DMS 273 treated with DMSO at 0.1 percent for 48 hours (cell line): ENCODE results near the gene ST8SIA6.

Source experiments
- DNase-seq: peaks from one replicate; lab custom pipeline; 2025; lab: John Stamatoyannopoulos, UW

ST8SIA6 gene

DNA sequence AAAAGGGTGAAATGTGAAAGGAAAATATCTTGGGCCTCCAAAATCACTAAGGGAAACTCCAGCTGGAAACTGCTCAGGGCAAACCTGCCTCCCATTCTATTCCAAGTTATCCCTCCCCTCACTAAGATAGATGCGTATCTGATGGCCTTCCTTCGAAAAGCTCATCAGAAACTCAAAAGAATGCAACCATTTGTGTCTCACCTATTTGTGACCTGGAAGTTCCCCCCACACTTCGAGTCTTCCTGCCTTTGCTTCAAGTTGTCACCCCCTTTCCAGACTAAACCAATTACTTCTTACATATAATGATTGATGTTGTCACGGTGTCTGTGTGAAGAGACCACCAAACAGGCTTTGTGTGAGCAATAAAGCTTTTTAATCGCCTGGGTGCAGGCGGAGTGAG, 69.3 kb downstream of the ST8SIA6 start:
- DNase-seq = no peak

- DNase-seq = no peak
These were observed 70.4 kb downstream of the ST8SIA6 start for GRCh38 chr10:17383801-17384555.

DNA sequence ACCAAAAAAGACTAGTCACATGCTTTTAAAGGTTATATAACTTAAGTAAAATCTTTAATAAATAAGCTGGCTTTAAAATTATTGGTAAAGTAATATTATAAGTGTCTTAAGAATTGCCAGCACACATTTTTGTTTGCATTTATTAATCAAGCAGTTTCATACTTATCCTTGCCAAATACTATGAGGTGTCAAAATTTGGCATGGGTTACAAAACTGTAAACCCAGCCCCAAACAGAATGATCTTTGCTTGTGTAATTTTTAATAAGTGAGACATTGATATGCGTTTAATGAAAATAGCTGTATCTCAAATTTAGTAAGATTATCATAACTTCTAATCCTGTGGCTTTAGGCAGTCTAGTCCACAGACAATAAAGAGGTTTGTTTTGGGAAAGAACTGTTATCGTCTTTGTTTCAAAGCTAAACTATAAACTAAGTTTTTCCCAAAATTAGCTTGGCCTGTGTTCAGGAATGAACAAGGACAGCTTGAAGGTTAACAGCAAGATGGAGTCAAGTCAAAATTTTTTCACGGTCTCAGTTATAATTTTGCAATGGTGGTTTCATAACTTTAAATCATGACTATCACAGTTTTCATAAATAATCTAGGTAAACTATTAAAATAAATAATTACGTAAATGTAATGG, 72.8 kb downstream of the ST8SIA6 start:
- DNase-seq = no peak

GRCh38 chr10:17380888-17381287, 73.5 kb downstream of the ST8SIA6 start:
- DNase-seq = no peak

GRCh38 chr10:17380016-17380415, 74.4 kb downstream of the ST8SIA6 start:
- DNase-seq = no peak

DNA sequence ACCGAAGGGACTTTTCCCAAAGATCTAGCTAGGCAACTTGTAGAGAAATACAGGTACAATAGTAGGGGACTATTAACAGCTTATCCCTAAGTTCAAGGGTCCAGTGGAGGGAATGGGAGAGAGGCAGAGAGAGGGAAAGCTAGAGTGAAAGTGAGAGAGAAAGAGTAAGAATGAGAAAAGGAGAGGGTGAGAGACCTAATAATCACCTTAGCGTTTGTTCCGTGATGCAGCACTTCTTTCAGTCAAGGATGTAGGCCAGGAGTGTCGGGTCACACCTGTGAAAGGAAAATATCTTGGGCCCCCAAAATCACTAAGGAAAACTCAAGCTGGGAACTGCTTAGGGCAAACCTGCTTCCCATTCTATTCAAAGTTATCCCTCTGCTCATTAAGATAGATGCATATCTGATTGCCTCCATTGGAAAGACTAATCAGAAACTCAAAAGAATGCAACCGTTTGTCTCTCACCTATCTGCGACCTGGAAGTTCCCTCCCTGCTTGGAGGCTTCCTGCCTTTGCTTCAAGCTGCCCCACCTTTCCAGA, 75.2 kb downstream of the ST8SIA6 start:
- no peak for DNase-seq

DNA sequence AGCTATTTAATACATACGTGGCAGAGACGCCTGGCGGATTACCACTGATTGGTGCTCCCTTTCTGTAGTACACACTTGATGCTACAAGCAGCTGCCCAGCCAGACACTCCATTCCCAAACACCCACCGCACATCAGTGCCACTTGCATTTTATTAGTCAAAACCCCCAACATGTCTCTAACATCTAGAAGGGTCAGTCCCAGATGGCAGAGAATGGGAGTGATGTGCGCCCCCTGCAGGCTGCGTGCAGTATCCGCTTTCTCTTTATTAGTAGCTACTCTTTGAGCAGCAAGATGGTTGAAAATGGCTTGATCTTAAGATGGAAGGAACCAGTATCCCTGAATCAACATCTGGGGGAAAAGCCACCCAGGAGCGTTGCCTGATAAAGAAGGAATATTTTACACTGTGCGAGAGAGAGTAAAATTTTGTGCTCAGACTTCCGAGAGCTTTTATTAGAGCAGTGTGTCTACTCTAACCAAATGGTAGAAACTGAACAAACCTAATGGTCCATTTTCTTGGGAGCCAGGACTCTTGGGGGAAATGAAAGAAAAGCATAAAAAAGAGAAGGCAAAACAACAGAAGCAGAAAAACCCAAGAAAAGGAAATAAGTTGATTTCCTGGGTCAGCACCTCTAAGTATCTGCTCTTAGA, 78.3 kb downstream of the ST8SIA6 start:
- DNase-seq = no peak

GRCh38 chr10:17368708-17369272, 85.6 kb downstream of the ST8SIA6 start:
- no peak for DNase-seq

- no peak for DNase-seq
These were observed 87.7 kb downstream of the ST8SIA6 start for GRCh38 chr10:17366705-17367104.

- no peak for DNase-seq
These were observed 89.0 kb downstream of the ST8SIA6 start for GRCh38 chr10:17365402-17365801.

DNA sequence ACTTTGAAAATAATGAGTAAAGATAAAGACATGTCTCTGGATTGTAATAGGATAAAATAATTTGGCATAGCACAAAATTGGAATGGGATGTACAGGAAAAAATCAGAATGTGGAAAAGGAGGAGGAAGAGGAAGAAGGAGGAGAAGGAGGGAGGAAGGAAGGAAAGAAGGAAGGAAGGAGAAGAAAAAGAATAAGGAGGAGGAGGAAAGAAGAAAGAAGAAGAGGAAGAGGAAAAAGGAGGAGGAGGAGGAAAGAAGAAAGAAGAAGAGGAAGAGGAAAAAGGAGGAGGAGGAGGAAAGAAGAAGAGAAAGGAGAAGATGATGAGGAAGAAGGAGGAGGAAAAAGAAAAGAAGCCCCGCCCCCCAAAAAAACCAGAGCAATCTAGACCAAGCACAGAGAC, 95.9 kb downstream of the ST8SIA6 start:
- DNase-seq = no peak

DNA sequence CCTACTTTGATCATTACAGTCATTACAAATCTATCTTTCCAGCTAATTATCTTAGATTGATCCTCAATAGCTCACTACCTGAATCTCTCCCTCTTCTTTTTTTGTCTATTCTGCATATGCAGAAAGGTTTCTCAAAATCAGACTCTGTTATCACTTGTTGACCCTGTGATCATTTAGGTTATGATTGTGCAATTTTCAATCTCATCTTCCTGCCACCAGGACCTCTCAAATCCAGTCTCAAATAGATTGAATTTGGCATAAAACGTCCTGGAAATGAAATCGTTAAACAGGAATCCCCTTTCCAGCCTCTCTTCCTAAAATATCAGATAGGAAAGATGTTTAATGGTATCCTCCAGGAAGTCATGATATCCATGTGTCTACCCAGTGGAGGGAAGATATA, 96.6 kb downstream of the ST8SIA6 start:
- DNase-seq = no peak

- no peak for DNase-seq
These were observed 97.6 kb downstream of the ST8SIA6 start for GRCh38 chr10:17356820-17357219.

GRCh38 chr10:17354781-17355180, 99.6 kb downstream of the ST8SIA6 start:
- DNase-seq = no peak

- no peak for DNase-seq
These were observed 100.7 kb downstream of the ST8SIA6 start for GRCh38 chr10:17353568-17354300.

GRCh38 chr10:17352583-17352982, 101.8 kb downstream of the ST8SIA6 start:
- DNase-seq = no peak

DNA sequence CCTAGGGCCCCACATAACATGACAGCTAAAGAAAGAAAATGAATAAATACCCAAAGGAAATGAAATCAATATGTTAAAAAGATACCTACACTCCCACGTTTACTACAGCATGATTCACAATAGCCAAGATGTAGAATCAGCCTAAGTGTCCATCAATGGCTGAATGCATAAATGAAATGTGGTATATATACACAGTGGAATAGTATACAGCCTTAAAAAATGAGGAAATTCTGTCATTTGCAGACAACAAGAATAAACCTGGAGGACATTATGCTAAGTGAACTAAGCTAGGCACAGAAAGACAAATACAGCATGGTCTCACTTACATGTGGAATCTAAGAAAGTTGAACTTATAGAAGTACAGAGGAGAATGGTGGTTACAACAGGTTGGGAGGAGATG, 102.9 kb downstream of the ST8SIA6 start:
- DNase-seq = no peak

GRCh38 chr10:17349717-17350116, 104.7 kb downstream of the ST8SIA6 start:
- no peak for DNase-seq

- no peak for DNase-seq
These were observed 105.7 kb downstream of the ST8SIA6 start for GRCh38 chr10:17348501-17349349.

DNA sequence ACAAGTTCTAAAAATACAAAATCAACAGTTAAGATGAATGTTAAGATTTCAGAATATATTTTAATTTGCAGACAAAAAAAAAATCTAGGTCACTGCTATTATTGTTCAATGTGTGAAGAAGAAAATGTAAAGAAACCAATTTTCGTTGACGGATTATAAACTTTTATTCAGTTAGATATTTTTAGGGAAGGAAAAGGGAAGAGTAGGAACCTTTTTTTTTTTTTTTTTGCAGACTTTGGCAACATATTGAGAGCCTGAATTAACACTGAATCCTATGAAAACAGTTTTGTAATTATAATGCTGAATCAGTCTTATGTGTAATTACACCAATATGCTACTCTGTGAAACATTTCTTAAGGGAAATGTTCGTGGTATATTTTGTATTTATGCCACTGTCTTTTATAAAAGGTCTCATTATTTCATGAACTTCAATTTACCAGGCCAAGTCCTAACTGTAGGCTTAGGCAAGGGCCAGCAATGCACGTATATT, 106.3 kb downstream of the ST8SIA6 start:
- no peak for DNase-seq

DNA sequence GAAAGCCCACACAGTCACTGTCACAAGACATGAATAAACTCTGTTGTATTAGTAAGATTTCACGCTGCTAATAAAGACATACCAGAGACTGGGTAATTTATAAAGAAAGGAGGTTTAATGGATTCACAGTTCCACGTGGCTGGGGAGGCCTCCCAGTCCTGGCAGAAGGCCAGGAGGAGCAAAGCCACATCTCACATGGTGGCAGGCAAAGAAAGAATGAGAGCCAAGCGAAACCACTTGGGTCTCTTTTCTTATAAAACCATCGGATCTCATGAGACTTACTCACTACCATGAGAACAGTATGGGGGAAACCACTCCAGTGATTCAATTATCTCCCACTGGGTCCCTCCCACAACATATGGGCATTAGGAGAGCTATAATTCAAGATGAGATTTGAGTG, 110.2 kb downstream of the ST8SIA6 start:
- no peak for DNase-seq
